Vagina (tissue), 2 donors: ENCODE results near the gene TCF4.

Experiments used
- CTCF ChIP-seq, 3 experiments: fragments of 450-650 bp in 2 of 3; fragments of 200-600 bp in 1 of 3; sonication (generic) in 1 of 3; IDR thresholded peaks; one replicate each; pipeline ENCODE4 v1.5.1; 2017 to 2019; ENCODE audit warnings: antibody characterized with exemption in 3 of 3, mild to moderate bottlenecking in 2 of 3, moderate library complexity in 2 of 3
- POLR2A ChIP-seq, 2 donors: fragments of 450-650 bp; IDR thresholded peaks; one replicate each; pipeline ENCODE4 v1.6.1; 2017; ENCODE audit warnings: antibody characterized with exemption in 2 of 2, mild to moderate bottlenecking in 2 of 2, moderate library complexity in 2 of 2
- POLR2AphosphoS5 ChIP-seq, 2 donors: sonication (generic); formaldehyde crosslinking; IDR thresholded peaks; one replicate each; pipeline ENCODE4 v1.9.0; 2017; ENCODE audit warnings: antibody characterized with exemption in 2 of 2, mild to moderate bottlenecking in 2 of 2, low read depth in 1 of 2; ENCODE audit not compliant: insufficient read depth in 1 of 2

- TF ChIP-seq CTCF (IDR thresholded peaks at IDR 0.05) (no peak), POLR2AphosphoS5 (IDR thresholded peaks at IDR 0.05; ENCODE audit: insufficient read depth in 1 of 2, low read depth in 1 of 2) (no peak), POLR2A (IDR thresholded peaks at IDR 0.05) (no peak)
Observed at GRCh38 chr18:55605733-55606338, 17.8 kb upstream of the TCF4 start.
